Ascending aorta (tissue), 2 donors: Measurements from ENCODE around the gene POU4F2. TPM values are rescaled to one million over a fixed set of nuclear protein-coding genes. Genes with fewer than 3 reads are reported as not detected.

Source experiments
- DNase-seq, 2 donors: peaks; one replicate each; pipeline ENCODE4 v3.0.0-alpha.2; 2019; ENCODE audit warnings: low spot score in 2 of 2
- H3K27ac ChIP-seq, 2 donors: fragments of 200-600 bp; sonication (generic); one replicate each; pipeline ENCODE4 v1.5.1; 2016 to 2017; ENCODE audit warnings: mild to moderate bottlenecking in 1 of 2
- H3K27me3 ChIP-seq: fragments of 200-600 bp; sonication (generic); one replicate; pipeline ENCODE4 v1.5.1; 2017
- H3K36me3 ChIP-seq, 2 donors: fragments of 200-600 bp; sonication (generic); one replicate each; pipeline ENCODE4 v1.5.1; 2016
- H3K4me1 ChIP-seq, 2 donors: fragments of 200-600 bp; sonication (generic); one replicate each; pipeline ENCODE4 v1.5.1; 2016 to 2017; ENCODE audit warnings: mild to moderate bottlenecking in 1 of 2
- H3K4me3 ChIP-seq, 2 donors: fragments of 200-600 bp; sonication (generic); one replicate each; pipeline ENCODE4 v1.5.1; 2016 to 2017; ENCODE audit warnings: mild to moderate bottlenecking in 1 of 2
- H3K9me3 ChIP-seq, 2 donors: fragments of 200-600 bp; sonication (generic); one replicate each; pipeline ENCODE4 v1.5.1; 2016
- intact Hi-C: fragments of 100-400 bp; cut with DNase I; formaldehyde crosslinking; loops from one replicate; pipeline ENCODE4 v1.15.1; 2023
- total RNA-seq: library from RNA; depleted of rRNA; stranded (reverse); fragments of >200 nt; gene quantifications from one replicate; pipeline ENCODE4 v1.1.0, GENCODE V29; 2016
- TF ChIP-seq, protein P1 (sequence below), 3 experiments: fragments of 200-600 bp in 2 of 3; fragments of 450-650 bp in 1 of 3; sonication (generic) in 2 of 3; IDR thresholded peaks; one replicate each; pipeline ENCODE4 v1.5.1; 2016 to 2019; ENCODE audit warnings: antibody characterized with exemption in 3 of 3, mild to moderate bottlenecking in 1 of 3, moderate library complexity in 1 of 3

POU4F2 gene
- total RNA-seq, 1 donor from 2014 or later, result not detected

DNA sequence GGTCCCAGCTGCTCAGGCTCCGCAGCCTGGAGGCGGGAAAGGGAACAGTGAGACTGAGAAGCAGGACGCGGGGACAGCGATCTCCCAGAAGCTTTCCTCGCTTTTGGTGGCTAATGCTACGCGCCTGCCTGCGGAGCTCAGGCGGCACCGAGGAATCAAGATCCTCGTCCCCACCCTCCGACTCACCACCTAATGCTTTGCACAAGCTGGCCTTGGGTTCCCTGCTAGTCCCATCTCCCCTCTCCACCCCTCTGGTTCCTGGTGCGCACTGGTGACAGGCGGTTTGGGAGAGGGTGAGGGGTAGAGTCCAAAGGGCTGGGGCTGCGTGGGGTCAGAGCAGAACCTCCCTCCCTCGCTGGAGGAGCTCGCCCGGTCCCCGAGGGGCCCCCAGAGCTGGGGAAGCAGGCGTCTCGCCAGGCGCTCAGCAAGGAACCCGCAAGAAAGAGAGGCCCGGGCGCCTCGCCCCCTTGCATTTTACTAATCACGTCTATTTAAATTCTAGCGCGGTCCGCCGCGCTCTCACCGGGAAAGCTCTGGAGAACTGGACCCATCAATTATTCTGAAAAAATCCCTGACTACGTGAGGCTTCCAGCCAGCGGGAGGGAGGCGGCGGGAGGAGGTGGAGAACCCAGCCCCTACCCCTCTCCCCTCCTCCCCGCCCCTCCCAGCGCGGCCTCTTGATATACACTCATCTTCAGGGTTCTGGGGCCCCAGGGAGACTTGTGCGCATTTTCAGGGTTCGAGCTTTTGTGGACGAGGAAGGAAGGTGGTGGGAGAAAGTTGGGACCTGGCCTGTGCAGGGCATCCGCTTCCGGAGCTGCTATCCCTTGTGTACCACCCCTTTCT, 9.1 kb downstream of the POU4F2 start:
- no peak overlapping the region for H3K4me3 ChIP-seq
- H3K36me3 ChIP-seq, result no peaks in the 10 kb centered on the region
- TF ChIP-seq, protein P1, sequence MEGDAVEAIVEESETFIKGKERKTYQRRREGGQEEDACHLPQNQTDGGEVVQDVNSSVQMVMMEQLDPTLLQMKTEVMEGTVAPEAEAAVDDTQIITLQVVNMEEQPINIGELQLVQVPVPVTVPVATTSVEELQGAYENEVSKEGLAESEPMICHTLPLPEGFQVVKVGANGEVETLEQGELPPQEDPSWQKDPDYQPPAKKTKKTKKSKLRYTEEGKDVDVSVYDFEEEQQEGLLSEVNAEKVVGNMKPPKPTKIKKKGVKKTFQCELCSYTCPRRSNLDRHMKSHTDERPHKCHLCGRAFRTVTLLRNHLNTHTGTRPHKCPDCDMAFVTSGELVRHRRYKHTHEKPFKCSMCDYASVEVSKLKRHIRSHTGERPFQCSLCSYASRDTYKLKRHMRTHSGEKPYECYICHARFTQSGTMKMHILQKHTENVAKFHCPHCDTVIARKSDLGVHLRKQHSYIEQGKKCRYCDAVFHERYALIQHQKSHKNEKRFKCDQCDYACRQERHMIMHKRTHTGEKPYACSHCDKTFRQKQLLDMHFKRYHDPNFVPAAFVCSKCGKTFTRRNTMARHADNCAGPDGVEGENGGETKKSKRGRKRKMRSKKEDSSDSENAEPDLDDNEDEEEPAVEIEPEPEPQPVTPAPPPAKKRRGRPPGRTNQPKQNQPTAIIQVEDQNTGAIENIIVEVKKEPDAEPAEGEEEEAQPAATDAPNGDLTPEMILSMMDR (IDR thresholded peaks at IDR 0.05), result no peak
- no peaks in the 10 kb centered on the region for H3K27me3 ChIP-seq
- H3K4me1 ChIP-seq, result no peaks in the 10 kb centered on the region
- H3K27ac ChIP-seq, result no peak overlapping the region
- no peaks in the 10 kb centered on the region for H3K9me3 ChIP-seq
- no peak for DNase-seq
- intact Hi-C loops, result no loop called here

DNA sequence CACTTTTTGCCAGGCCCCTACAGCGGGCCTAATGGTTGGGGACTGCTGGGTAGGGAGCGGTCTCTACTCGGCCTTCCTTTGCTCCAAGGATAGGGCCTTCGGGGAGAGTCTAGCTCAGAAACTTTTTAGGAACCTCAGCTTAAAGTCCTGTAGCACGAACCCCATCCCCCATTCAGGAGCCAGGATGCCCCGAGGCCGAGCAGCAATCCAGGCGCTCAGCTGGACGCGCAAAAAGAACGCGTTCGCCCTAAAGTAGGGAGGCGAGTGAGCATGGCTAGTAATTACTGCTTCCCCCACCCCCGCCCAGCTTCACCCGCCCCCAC, 9.7 kb downstream of the POU4F2 start:
- H3K4me3 ChIP-seq, result no peak overlapping the region
- no peaks in the 10 kb centered on the region for H3K27me3 ChIP-seq
- intact Hi-C loops, result no loop called here
- no peak for DNase-seq
- no peaks in the 10 kb centered on the region for H3K4me1 ChIP-seq
- H3K36me3 ChIP-seq, result no peaks in the 10 kb centered on the region
- H3K27ac ChIP-seq, result no peak overlapping the region
- H3K9me3 ChIP-seq, result no peaks in the 10 kb centered on the region
- TF ChIP-seq, protein P1 (IDR thresholded peaks at IDR 0.05), result no peak

DNA sequence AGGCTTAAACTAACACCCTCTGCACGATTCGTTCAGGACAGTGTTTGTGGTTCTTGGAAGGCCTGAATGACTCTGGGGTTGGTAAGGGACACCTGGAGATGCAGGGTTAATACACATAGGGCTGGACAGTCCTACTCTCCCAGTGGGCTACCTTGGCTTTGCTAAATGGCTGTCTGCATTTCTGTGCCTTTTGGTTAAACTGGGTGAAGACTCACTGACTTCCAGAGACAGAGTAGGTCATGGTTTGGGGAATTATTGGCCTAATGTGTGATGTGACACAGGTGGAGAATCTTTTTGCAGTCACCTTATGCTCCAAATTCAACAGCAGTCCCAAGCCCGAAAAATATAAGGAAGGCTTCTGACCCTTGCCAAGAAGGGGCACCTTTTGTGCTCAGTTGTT, 10.5 kb downstream of the POU4F2 start:
- H3K27ac ChIP-seq, result no peak overlapping the region
- DNase-seq, result no peak
- H3K36me3 ChIP-seq, result no peaks in the 10 kb centered on the region
- intact Hi-C loops, result no loop called here
- H3K27me3 ChIP-seq, result no peaks in the 10 kb centered on the region
- TF ChIP-seq, protein P1 (IDR thresholded peaks at IDR 0.05), result no peak
- H3K4me3 ChIP-seq, result no peak overlapping the region
- no peaks in the 10 kb centered on the region for H3K9me3 ChIP-seq
- H3K4me1 ChIP-seq, result no peaks in the 10 kb centered on the region

DNA sequence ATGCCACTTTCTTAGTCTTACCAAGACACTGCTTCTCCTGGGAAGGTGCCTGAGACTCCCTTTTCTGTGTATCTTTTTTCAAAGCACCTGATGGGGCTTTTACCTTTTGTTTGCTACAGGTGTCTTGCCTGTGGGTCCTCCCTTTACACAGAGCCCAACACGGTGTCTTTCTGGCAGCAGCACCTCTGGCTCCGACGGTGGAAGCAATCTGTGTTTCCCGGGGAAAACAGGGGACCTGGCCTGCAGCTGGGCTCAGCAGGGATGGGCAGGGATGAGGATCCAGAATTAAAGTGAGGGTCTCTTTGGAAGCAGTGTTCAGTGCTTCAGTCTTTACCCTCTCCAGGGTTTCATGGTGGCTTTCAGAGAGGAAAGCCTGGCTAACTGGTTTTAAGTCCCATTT, 11.3 kb downstream of the POU4F2 start:
- TF ChIP-seq, protein P1 (IDR thresholded peaks at IDR 0.05), result no peak
- no peaks in the 10 kb centered on the region for H3K36me3 ChIP-seq
- H3K4me3 ChIP-seq, result no peak overlapping the region
- intact Hi-C loops, result no loop called here
- no peaks in the 10 kb centered on the region for H3K27me3 ChIP-seq
- H3K4me1 ChIP-seq, result no peaks in the 10 kb centered on the region
- H3K27ac ChIP-seq, result no peak overlapping the region
- DNase-seq, result no peak
- H3K9me3 ChIP-seq, result no peaks in the 10 kb centered on the region

DNA sequence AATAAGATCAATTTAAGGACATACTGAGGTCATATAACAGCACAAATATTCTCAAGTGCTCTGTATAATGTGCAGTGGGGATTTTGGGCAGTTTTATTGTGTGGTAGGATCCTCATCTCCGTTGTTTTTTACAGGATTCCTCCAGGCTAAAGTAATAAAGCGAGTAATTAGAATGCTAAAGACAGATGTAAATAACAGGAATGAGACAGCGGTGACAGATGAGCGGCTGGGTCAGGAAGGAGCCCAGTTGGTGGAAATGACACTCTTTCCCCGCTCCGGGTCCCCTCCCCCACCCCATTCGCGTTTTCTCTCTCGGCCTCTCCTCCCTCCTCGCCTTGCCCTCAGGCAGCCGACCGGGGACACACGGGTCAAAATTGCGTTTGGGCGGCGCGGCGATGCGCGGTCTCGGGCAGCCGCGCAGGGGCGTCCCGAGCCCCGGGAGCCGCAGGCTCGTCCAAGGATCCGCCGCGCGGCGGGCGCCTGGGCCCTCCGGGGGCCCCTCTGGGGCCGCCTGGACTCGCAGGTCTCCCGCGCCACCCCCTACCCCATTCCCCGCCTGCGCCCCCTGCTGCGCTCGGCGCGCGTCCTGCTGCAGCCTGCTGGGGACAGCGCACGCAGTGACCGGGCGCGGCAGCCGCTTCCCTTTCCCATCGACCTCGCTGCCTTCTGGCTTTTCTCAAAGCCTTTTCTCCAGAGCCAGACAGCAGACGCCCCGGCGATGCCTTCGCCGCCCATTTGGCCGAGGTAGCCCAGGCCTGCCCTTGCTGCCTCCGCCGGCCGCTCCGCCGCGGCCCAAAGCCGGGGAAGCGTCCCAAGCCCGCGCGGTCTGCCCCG, 16.2 kb downstream of the POU4F2 start:
- no peak for DNase-seq
- Histone ChIP-seq H3K9me3 (no peaks in the 10 kb centered on the region), H3K4me3 (peak overlapping the region; percentile 49 to 66), H3K27ac (no peak overlapping the region), H3K27me3 (no peaks in the 10 kb centered on the region), H3K4me1 (no peaks in the 10 kb centered on the region), H3K36me3 (no peaks in the 10 kb centered on the region)
- TF ChIP-seq, protein P1 (IDR thresholded peaks at IDR 0.05), result no peak
- intact Hi-C loops, result no loop called here
